T-helper 22 cell (primary cell): ENCODE measurements around the gene DDX27.
"Not testable (repeated sequence)": the region's sequence is repeated elsewhere in the genome, so short reads cannot be mapped to it uniquely, and the experiment has no call there.

ENCODE experiments used
- DNase-seq: peaks from one replicate; pipeline ENCODE4 v3.0.0-alpha.2; 2020; ENCODE audit warnings: low read depth

The DDX27 gene, protein sequence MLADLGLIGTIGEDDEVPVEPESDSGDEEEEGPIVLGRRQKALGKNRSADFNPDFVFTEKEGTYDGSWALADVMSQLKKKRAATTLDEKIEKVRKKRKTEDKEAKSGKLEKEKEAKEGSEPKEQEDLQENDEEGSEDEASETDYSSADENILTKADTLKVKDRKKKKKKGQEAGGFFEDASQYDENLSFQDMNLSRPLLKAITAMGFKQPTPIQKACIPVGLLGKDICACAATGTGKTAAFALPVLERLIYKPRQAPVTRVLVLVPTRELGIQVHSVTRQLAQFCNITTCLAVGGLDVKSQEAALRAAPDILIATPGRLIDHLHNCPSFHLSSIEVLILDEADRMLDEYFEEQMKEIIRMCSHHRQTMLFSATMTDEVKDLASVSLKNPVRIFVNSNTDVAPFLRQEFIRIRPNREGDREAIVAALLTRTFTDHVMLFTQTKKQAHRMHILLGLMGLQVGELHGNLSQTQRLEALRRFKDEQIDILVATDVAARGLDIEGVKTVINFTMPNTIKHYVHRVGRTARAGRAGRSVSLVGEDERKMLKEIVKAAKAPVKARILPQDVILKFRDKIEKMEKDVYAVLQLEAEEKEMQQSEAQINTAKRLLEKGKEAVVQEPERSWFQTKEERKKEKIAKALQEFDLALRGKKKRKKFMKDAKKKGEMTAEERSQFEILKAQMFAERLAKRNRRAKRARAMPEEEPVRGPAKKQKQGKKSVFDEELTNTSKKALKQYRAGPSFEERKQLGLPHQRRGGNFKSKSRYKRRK

DNA sequence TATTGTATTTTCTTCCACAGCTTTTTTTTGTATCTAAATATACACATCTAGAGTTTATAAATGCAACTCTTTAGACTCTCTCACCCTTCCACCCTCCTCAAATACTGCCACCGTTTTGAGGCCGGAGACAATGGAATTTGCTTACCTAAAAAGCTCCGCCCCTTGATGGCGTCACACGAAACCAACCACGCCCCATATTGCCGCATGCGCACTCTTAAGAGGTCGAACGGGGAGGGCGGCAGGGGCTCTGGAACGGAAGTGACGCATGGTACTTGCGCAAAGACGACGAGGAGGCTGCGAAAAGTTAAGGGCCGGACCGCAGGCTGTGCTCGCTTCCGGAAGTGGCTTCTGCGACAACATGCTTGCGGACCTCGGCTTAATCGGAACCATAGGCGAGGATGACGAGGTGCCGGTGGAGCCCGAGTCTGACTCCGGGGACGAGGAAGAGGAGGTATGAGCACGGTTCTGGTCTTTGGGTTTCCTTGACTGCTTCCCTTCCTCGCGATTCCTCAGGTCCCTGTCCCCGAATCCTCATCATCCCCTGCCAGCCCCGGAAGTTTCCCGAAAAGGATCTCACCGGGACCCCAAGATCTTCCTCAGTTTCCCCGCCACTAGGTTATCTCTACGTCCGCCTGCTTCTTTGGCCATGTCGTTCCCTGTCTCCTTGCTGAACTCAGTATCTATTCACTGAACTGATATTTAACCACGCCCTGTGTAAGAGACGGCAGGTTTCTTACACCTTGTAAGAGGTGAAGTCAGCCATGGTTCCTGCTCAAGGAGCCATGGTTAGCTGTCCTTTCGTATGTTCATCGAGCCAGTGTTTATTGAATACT lies at the start of gene DDX27:
Gene DDX27 (plus strand): TSS at position 326 of the 833 bp plus-strand sequence. CDS start 33 bp downstream, at position 359.
- peak; percentile 95 for DNase-seq

- no peak for DNase-seq
Measured at GRCh38 chr20:49169547-49169946, 49.7 kb upstream of the DDX27 start.

DNA sequence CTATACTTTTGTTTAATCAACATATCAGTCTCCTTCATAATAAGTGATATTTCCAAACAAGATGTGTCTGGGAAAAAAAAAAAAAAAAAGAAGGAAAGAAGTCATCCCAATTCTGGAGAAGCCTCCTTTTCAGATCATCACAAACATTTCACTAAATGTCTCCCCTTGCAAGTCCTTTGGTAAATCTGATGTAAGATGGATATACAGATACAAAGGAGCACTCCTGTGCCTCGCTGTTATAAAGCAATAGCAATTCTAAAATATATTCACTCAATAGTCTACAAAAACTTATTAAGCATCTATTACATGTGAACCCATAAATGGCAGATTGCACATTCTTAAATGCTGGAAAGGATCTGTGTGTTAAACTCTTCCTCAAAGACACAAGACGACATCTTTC lies 48.5 kb upstream of the DDX27 start:
- DNase-seq, result no peak

DNA sequence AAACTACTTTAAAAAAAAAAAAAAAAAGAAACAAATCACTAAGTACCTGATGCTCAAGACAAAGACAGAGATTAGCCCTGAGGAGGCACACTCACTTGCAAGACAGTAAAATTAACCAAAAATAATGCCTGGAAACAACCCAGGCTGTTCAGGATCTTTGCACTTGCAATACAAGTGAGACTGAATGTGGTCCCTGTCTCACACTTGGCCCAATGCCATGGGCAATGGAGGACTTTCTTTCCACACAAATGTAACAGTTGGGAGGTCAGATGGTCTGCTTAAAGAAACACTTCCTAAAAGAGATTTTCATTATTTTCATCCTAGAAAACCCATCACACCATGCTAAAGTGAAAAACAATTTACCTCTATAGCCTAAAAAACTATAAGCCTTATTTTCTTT lies 47.3 kb upstream of the DDX27 start:
- DNase-seq, result no peak

DNA sequence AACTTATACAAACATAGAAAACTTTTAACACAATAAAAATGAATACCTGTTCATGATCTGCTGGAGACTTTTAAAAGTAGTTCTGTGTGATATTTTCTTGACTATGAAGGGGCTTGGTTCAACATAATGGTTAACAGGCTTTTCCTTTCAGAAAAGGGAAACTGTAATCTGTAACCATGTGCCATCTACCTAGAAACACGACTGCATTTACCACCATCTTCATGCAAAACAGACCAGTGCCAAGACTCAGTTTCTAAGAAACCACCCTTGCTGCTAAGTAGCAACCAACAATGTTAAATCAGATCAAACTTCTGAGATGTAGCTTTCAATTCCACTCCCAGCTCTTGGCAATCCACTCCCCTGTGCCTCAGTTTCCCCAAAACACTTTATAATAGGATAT lies 46.8 kb upstream of the DDX27 start:
- DNase-seq, result no peak

DNA sequence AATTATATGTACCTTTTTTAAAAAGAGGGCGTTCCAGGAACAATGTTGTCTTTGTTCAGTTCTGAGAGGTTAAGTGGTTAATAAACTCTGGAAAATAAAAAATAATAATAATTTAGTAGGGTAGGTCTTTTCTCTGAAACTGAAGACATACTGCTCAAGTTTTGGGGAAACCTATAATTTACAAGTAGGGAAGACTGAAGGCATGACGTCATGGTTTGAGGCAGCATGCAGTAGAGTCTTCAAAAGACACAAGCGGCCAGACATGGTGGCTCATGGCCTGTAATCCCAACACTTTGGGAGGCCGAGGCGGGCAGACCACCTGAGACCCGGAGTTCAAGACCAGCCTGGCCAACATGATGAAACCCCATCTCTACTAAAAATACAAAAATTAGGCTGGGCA lies 45.0 kb upstream of the DDX27 start:
- no peak for DNase-seq

GRCh38 chr20:49179368-49180277 lies 39.6 kb upstream of the DDX27 start:
- DNase-seq, result no peak

DNA sequence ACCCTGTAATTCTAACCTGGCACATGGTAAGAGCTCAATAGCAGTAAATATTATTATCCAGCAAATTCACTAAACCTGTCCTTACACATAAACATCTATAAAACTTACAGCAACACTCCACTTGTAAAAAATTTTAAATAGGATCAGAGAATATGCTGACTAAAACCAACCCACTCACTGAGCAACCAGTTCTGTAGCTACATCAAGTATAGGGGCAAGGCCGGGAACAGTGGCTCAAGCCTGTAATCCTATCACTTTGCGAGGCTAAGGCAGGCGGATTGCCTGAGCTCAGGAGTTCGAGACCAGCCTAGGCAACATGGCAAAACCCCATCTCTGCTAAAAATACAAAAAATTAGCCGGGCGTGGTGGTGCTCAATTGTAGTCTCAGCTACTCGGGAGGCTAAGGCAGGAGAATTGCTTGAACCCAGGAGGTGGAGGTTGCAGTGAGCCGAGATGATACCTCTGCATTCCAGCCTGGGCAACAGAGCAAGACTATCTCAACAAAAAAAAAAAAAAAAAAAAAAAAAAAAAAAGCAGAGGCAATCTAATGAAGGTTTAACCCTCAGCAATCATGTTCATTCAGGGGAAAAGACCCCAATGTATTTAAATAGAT lies 37.8 kb upstream of the DDX27 start:
- no peak for DNase-seq

- DNase-seq, result no peak
Measured at GRCh38 chr20:49183444-49183843, 35.8 kb upstream of the DDX27 start.

- not testable (repeated sequence) for DNase-seq
Measured at GRCh38 chr20:49184084-49184501, 35.1 kb upstream of the DDX27 start.

- no peak for DNase-seq
Measured at GRCh38 chr20:49184691-49185070, 34.5 kb upstream of the DDX27 start.

- no peak for DNase-seq
Measured at GRCh38 chr20:49185071-49185761, 34.0 kb upstream of the DDX27 start.

- peak; percentile 40 for DNase-seq
Measured at GRCh38 chr20:49186535-49187329, 32.5 kb upstream of the DDX27 start.

GRCh38 chr20:49187330-49187850 lies 31.8 kb upstream of the DDX27 start:
- no peak for DNase-seq

DNA sequence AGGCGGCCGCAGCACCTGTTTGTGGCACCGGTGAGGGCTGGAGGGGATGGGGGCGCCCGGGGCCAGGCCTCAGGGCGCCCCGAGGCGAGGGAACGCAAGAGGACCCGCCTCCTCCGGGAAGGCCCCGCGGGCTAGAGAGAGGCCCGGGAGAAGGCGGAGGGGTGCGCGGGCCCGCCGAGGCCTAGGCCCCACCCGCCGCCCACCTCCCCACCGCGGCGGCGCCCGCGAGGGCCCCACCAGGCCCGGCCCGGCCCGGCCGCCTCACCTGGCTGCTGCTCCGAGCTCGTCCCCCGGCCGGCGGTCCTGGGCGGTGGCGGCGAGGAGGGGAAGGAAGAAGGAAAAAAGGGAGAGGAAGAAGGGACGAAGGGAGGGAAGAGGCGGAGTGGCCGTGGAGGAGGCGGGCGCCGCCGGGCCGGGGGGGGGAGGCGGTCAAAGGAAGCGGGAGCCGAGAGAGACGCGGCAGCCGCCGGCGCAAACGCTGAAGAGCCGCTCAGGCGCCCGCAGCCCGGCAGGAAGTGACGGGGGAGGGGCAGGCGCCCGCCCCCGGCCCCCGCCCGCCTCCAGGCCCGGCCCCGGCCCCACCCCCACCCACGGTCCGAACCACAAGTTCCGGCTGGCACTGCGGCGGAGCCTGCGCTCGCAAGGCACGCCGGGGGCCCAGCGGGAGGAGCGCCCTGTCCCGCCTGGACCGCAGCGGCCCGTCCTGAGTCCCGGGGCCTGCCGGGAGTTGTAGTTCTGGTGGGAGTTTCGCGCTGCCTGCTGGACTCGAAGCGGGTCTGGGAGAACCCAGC lies 31.2 kb upstream of the DDX27 start, which contains the start of gene STAU1:
Gene STAU1 (minus strand): TSS at position 484 of the 791 bp plus-strand sequence. CDS start 22,133 bp downstream, outside the sequence.
- peak; percentile 91 for DNase-seq

GRCh38 chr20:49192944-49193518 lies 26.2 kb upstream of the DDX27 start:
- not testable (repeated sequence) for DNase-seq

- DNase-seq, result no peak
Measured at GRCh38 chr20:49199729-49200293, 19.4 kb upstream of the DDX27 start.
